Right lobe of liver (tissue), 6 donors: ENCODE data around the gene KLK15. TPM values are rescaled to one million over a fixed set of nuclear protein-coding genes. Genes with fewer than 3 reads are reported as not detected.

Source experiments
- ATAC-seq, 4 donors: fragments of 200-7000 bp; cut with Tn5 transposase; one replicate each; pipeline ENCODE4 v1.9.1; 2020; ENCODE audit warnings: mild to moderate bottlenecking in 4 of 4, moderate library complexity in 4 of 4
- DNase-seq, 3 donors: peaks; one replicate each; pipeline ENCODE4 v3.0.0-alpha.2; 2020
- H3K27ac ChIP-seq, 3 donors: fragments of 200-600 bp; one replicate each; pipeline ENCODE4 v1.8.0; 2022
- H3K27me3 ChIP-seq, 2 donors: fragments of 200-600 bp; one replicate each; pipeline ENCODE4 v1.8.0; 2022
- H3K36me3 ChIP-seq, 4 donors: fragments of 200-600 bp; sonication (generic) in 1 of 4; one replicate each; pipeline versions ENCODE4 v1.5.1 to v1.8.0; 2017 to 2022; ENCODE audit warnings: control low read depth in 1 of 4
- H3K4me1 ChIP-seq, 4 donors: fragments of 200-600 bp; sonication (generic) in 1 of 4; one replicate each; pipeline versions ENCODE4 v1.5.1 to v1.8.0; 2017 to 2022; ENCODE audit warnings: control low read depth in 1 of 4
- H3K4me3 ChIP-seq, 3 donors: fragments of 200-600 bp; one replicate each; pipeline ENCODE4 v1.8.0; 2022
- H3K9me3 ChIP-seq, 4 donors: fragments of 200-600 bp; sonication (generic) in 1 of 4; one replicate each; pipeline versions ENCODE4 v1.5.1 to v1.8.0; 2017 to 2022; ENCODE audit warnings: control low read depth in 1 of 4
- CTCF ChIP-seq, 4 donors: fragments of 200-600 bp in 3 of 4; fragments of 450-650 bp in 1 of 4; IDR thresholded peaks; one replicate each; pipeline versions ENCODE4 v1.5.1 to v1.8.0; 2016 to 2022; ENCODE audit warnings: antibody characterized with exemption in 4 of 4, mild to moderate bottlenecking in 2 of 4
- POLR2A ChIP-seq: fragments of 450-650 bp; IDR thresholded peaks from one replicate; pipeline ENCODE4 v1.6.1; 2017; ENCODE audit warnings: antibody characterized with exemption, mild to moderate bottlenecking
- WGBS: methylation state at CpG from one replicate; pipeline ENCODE4 v1.1.6; 2018; ENCODE audit warnings: low coverage, low lambda C conversion rate; ENCODE audit not compliant: insufficient coverage; ENCODE audit errors: missing lambda C conversion rate; 5-methylcytosine and 5-hydroxymethylcytosine counted together
- intact Hi-C, 2 donors: fragments of 100-400 bp; cut with DNase I; formaldehyde crosslinking; loops; one replicate each; pipeline versions ENCODE4 v1.11.2 to v1.14.1; 2022
- total RNA-seq, 6 experiments: library from RNA; depleted of rRNA in 2 of 6; stranded (reverse); fragments of >200 nt in 2 of 6; fragmentation: NEBNext Ultra II Directional in 3 of 6; extraction: Animal tissue kit (Norgen Biotek cat#: 25700) in 3 of 6; gene quantifications; one replicate each; pipeline versions ENCODE4 v1.1.0 to v1.2.4, GENCODE V29; 2016 to 2023
- donor health status: DM: no; HTN: yes; CAD: no.
- donor health status: DM: no; HTN: no; CAD: no.
- donor health status: DM: no; HTN: no; CAD: no.
- donor health status: DM: no; HTN: yes; CAD: no.
- donor health status: DM: no; HTN: yes; CAD: no.

The KLK15 gene
- total RNA-seq, 6 experiments from 2014 or later: not detected

GRCh38 chr19:50779504-50780457, 53.6 kb downstream of the KLK15 start:
- H3K4me3 ChIP-seq: no peak overlapping the region
- no peak overlapping the region for H3K27ac ChIP-seq
- H3K4me1 ChIP-seq: no peaks in the 10 kb centered on the region
- no peaks in the 10 kb centered on the region for H3K9me3 ChIP-seq
- DNase-seq: no peak
- intact Hi-C loops: loop anchor here (10.0 kb wide), 3 partner anchors 65 to 405 kb away; partner anchors contain the start of genes NR1H2 (in 1 of the 2) and SHANK1 (in 1 of the 2)
- TF ChIP-seq POLR2A: no peak
- TF ChIP-seq CTCF (IDR thresholded peaks at IDR 0.05): no peak
- no peaks in the 10 kb centered on the region for H3K36me3 ChIP-seq
- peaks cover 0 to 22% of the 10 kb centered on the region in 2 donors for H3K27me3 ChIP-seq
- WGBS: 33% methylated on average over 20 of the region's 25 CpGs
- no peak for ATAC-seq

GRCh38 chr19:50778906-50779430, 54.4 kb downstream of the KLK15 start:
- WGBS: 50% methylated on average over 7 of the region's 7 CpGs
- H3K4me3 ChIP-seq: no peak overlapping the region
- TF ChIP-seq POLR2A (no peak), CTCF (IDR thresholded peaks at IDR 0.05) (no peak)
- H3K9me3 ChIP-seq: no peaks in the 10 kb centered on the region
- intact Hi-C loops: no loop called here
- ATAC-seq: no peak
- H3K27ac ChIP-seq: no peak overlapping the region
- no peaks in the 10 kb centered on the region for H3K4me1 ChIP-seq
- no peaks in the 10 kb centered on the region for H3K36me3 ChIP-seq
- no peak for DNase-seq
- peaks cover 0 to 23% of the 10 kb centered on the region in 2 donors for H3K27me3 ChIP-seq

- Histone ChIP-seq H3K27me3 (peaks cover 0 to 23% of the 10 kb centered on the region in 2 donors), H3K9me3 (no peaks in the 10 kb centered on the region), H3K36me3 (no peaks in the 10 kb centered on the region), H3K4me3 (no peak overlapping the region), H3K27ac (no peak overlapping the region), H3K4me1 (no peaks in the 10 kb centered on the region)
- no peak for ATAC-seq
- intact Hi-C loops: no loop called here
- TF ChIP-seq POLR2A: no peak
- no peak for TF ChIP-seq CTCF (IDR thresholded peaks at IDR 0.05)
- WGBS: under 1% methylated on average over 29 of the region's 30 CpGs
- DNase-seq: no peak
These were observed 55.5 kb downstream of the KLK15 start for GRCh38 chr19:50777830-50778303.

GRCh38 chr19:50777261-50777660, 56.1 kb downstream of the KLK15 start:
- Histone ChIP-seq H3K4me3 (no peak overlapping the region), H3K27ac (no peak overlapping the region), H3K9me3 (no peaks in the 10 kb centered on the region), H3K4me1 (no peaks in the 10 kb centered on the region), H3K27me3 (peaks cover 0 to 23% of the 10 kb centered on the region in 2 donors), H3K36me3 (no peaks in the 10 kb centered on the region)
- intact Hi-C loops: no loop called here
- DNase-seq (no peak), ATAC-seq (no peak)
- WGBS: 27% methylated on average over 4 of the region's 4 CpGs
- TF ChIP-seq CTCF (IDR thresholded peaks at IDR 0.05) (no peak), POLR2A (no peak)
